Measurements from ENCODE around the gene ADAMTSL1. TPM values are rescaled to one million over a fixed set of nuclear protein-coding genes. Genes with fewer than 3 reads are reported as not detected.

ADAMTSL1 gene
- total RNA-seq (16.9 and 18.4 TPM in 2 replicates), polyA plus RNA-seq (13.4 and 15.0 TPM in 2 replicates), polyA minus RNA-seq (50.0 and 53.9 TPM in 2 replicates), Bru-seq, nascent RNA (percentile 71 among the genes with signal in this experiment), BruChase-seq, experiment 1, labeled RNA remaining after a 6-hour chase (percentile 44 among the genes with signal in this experiment), BruChase-seq, experiment 2, labeled RNA remaining after a 2-hour chase (percentile 52 among the genes with signal in this experiment)
- polyA plus RNA-seq (2011; cell fraction: cytosol; rRNA removed): 15.5 and 17.2 TPM in 2 replicates
- 46.5 and 51.5 TPM in 2 replicates for polyA plus RNA-seq (2011; cell fraction: nucleus; rRNA removed)
- polyA plus RNA-seq (2012): 60.9 and 69.3 TPM in 2 replicates
- not detected for polyA minus RNA-seq (2011; cell fraction: cytosol; rRNA and poly(A)+ RNA removed)
- polyA minus RNA-seq (2011; cell fraction: nucleus; rRNA and poly(A)+ RNA removed): 135 and 165 TPM in 2 replicates
- long read RNA-seq, partial matches to known transcripts: 1 of 13 reads
- long read RNA-seq, other reads (novel, unspliced or antisense): 10 of 13 reads

- TF ChIP-seq POLR2A (IDR thresholded peaks at IDR 0.05; ENCODE audit: low read depth, low read length) (peak; percentile 33), CTCF (IDR thresholded peaks at IDR 0.05; ENCODE audit: extremely low read depth in 1 of 2, insufficient read depth in 1 of 2, low read depth in 1 of 2, low read length in 2 of 2) (no peak), POLR2AphosphoS5 (IDR thresholded peaks at IDR 0.05; ENCODE audit: insufficient read depth, low read depth, low read length) (peak; percentile 73), GATA2 (IDR thresholded peaks at IDR 0.05; ENCODE audit: insufficient read depth, insufficient read length, low read depth, low read length) (peak; percentile 78), FOS (IDR thresholded peaks at IDR 0.05; ENCODE audit: borderline replicate concordance, insufficient read depth, low read length) (no peak), EZH2 (IDR thresholded peaks at IDR 0.05; ENCODE audit: borderline replicate concordance, low read depth, low read length, severe bottlenecking) (no peak)
- peak; percentile 85 for FAIRE-seq
- peak; percentile 93 for DNase-seq (ENCODE audit: low read depth, low spot score)
- H3K27me3 ChIP-seq (ENCODE audit: control insufficient read depth in 2 of 2, insufficient read depth in 2 of 2, low read length in 2 of 2): no peaks in the 10 kb centered on the region
- peak within 1 kb of the TSS; percentile 48 for H3K27ac ChIP-seq (ENCODE audit: insufficient read depth, low read depth, low read length)
- H3K4me2 ChIP-seq (ENCODE audit: insufficient read depth, low read length): peak within 1 kb of the TSS; percentile 64
- intact Hi-C loops (cut with micrococcal nuclease): loop anchor here (1.0 to 5.0 kb wide), 4 partner anchors 17 to 709 kb away; no protein-coding TSS in a partner anchor
- H3K36me3 ChIP-seq (ENCODE audit: control insufficient read depth in 2 of 2, extremely low read depth in 1 of 2, insufficient read depth in 2 of 2, low read length in 2 of 2): no peaks in the 10 kb centered on the region
- peak within 1 kb of the TSS; percentile 49 for H2AFZ ChIP-seq (ENCODE audit: low read depth, low read length)
- H3K9me1 ChIP-seq (replicated peaks; ENCODE audit: control insufficient read depth, extremely low read depth, insufficient read depth, low read length): no peaks in the 10 kb centered on the region
- peak within 1 kb of the TSS; percentile 35 to 51 (median 38) for H3K4me3 ChIP-seq (replicated peaks in 1 of 3; ENCODE audit: insufficient read depth in 1 of 3, low read depth in 1 of 3, low read length in 3 of 3)
- BruUV-seq (replicated peaks): no TSS peak
- peaks cover 34% of the 10 kb centered on the region for H3K79me2 ChIP-seq (ENCODE audit: control insufficient read depth, insufficient read depth, low read length)
- H4K20me1 ChIP-seq (replicated peaks; ENCODE audit: control insufficient read depth, extremely low read depth, insufficient read depth, low read length): no peaks in the 10 kb centered on the region
- H3K4me1 ChIP-seq (ENCODE audit: control insufficient read depth, extremely low read depth, insufficient read depth, low read length): peaks cover 37% of the 10 kb centered on the region
- H3K9me3 ChIP-seq (replicated peaks; ENCODE audit: control insufficient read depth, insufficient read depth, low read length): no peaks in the 10 kb centered on the region
- ChIA-PET CTCF (interaction anchor here (0.6 to 9.5 kb wide), 9 partner anchors 17 to 663 kb away, joined by 3 to 62 read pairs (median 7); no protein-coding TSS in a partner anchor), POLR2A (interaction anchor here (0.6 to 2.1 kb wide), 3 partner anchors 14 to 30 kb away, joined by 3 to 12 read pairs (median 10); no protein-coding TSS in a partner anchor)
- dilution Hi-C loops (cut with MboI; ENCODE audit: extremely low pct_ligation_motif_present, low sequenced_read_pairs): no loop called here
- H3K9ac ChIP-seq (replicated peaks; ENCODE audit: extremely low read depth, insufficient read depth, low read length): peak within 1 kb of the TSS; percentile 62
Observed at GRCh38 chr9:18473652-18474279, at the start of gene ADAMTSL1. Gene ADAMTSL1, plus strand, starts transcription at chr9:18474153. Its CDS starts 80 bp downstream, at chr9:18474233.
